ENCODE results near the gene CGNL1.

DNA sequence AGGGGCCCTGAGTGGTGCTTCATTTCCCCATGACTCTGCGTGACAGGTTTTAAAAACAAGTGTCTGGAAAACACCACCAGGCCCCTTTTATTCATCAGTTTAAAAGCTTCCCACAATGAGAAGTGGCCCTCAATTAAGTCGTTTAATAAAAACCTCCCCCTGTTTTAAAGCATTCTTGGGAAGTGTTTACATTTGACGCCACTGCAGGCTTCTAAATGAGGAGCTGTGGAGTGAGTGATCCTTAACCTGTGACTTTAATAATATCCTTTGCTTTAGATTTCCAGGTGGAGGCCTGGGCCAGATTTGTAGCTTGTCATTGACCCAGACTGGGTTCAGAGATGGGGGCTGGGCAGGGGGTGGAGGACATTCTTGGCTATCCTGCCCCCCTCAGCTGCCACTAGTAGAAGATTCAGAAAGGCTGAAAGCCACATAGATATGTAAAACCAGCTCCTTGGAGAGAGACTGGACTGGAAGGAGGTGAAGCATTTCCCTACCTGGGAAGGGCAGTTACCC, 11.3 kb downstream of the CGNL1 start:
- TF ChIP-seq, protein P1, sequence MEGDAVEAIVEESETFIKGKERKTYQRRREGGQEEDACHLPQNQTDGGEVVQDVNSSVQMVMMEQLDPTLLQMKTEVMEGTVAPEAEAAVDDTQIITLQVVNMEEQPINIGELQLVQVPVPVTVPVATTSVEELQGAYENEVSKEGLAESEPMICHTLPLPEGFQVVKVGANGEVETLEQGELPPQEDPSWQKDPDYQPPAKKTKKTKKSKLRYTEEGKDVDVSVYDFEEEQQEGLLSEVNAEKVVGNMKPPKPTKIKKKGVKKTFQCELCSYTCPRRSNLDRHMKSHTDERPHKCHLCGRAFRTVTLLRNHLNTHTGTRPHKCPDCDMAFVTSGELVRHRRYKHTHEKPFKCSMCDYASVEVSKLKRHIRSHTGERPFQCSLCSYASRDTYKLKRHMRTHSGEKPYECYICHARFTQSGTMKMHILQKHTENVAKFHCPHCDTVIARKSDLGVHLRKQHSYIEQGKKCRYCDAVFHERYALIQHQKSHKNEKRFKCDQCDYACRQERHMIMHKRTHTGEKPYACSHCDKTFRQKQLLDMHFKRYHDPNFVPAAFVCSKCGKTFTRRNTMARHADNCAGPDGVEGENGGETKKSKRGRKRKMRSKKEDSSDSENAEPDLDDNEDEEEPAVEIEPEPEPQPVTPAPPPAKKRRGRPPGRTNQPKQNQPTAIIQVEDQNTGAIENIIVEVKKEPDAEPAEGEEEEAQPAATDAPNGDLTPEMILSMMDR (IDR thresholded peaks at IDR 0.05 in 2 of 3, conservative IDR thresholded peaks at IDR 0.05 in 1 of 3; ENCODE audit: control insufficient read depth in 2 of 3, extremely low read depth in 1 of 3, insufficient read depth in 1 of 3, low read depth in 3 of 3, low read length in 3 of 3) = no peak
- no peak for TF ChIP-seq POLR2A (IDR thresholded peaks at IDR 0.05; ENCODE audit: low read depth, low read length)
- no peak for TF ChIP-seq JUND (IDR thresholded peaks at IDR 0.05; ENCODE audit: low read depth, low read length)
- no peak for TF ChIP-seq CHD2 (IDR thresholded peaks at IDR 0.05; ENCODE audit: borderline replicate concordance, low read depth, low read length)
- no peak for TF ChIP-seq YY1 (IDR thresholded peaks at IDR 0.05; ENCODE audit: low read depth, low read length)
- no peak for TF ChIP-seq EZH2 (IDR thresholded peaks at IDR 0.05; ENCODE audit: borderline replicate concordance, control insufficient read depth, low read depth, low read length)
- no peak for TF ChIP-seq NFYB (IDR thresholded peaks at IDR 0.05; ENCODE audit: insufficient read depth, low read depth, low read length)
- no peak for TF ChIP-seq CHD1 (IDR thresholded peaks at IDR 0.05; ENCODE audit: low read depth, low read length)
- TF ChIP-seq KDM1A (IDR thresholded peaks at IDR 0.05; ENCODE audit: borderline replicate concordance) = no peak
- TF ChIP-seq LARP7 (IDR thresholded peaks at IDR 0.05) = no peak
- TF ChIP-seq MXI1 (IDR thresholded peaks at IDR 0.05; ENCODE audit: low read depth, low read length) = no peak

Data from GM12878 (cell line).